ENCODE measurements around the gene TAPBPL.
A peak's percentile ranks its signal among the peaks of the same experiment; 100 is the strongest.
"Not testable (repeated sequence)": the region's sequence is repeated elsewhere in the genome, so short reads cannot be mapped to it uniquely, and the experiment has no call there.

Gene TAPBPL

GRCh38 chr12:6493497-6494257, 41.8 kb downstream of the TAPBPL start, which contains the start of gene NCAPD2:
Gene NCAPD2, plus strand, starts transcription at chr12:6494102. Its CDS starts 997 bp downstream, at chr12:6495099.
- DNase-seq, result peak; percentile 91

- no peak for DNase-seq
These were observed 42.5 kb downstream of the TAPBPL start for GRCh38 chr12:6494258-6494743.

DNA sequence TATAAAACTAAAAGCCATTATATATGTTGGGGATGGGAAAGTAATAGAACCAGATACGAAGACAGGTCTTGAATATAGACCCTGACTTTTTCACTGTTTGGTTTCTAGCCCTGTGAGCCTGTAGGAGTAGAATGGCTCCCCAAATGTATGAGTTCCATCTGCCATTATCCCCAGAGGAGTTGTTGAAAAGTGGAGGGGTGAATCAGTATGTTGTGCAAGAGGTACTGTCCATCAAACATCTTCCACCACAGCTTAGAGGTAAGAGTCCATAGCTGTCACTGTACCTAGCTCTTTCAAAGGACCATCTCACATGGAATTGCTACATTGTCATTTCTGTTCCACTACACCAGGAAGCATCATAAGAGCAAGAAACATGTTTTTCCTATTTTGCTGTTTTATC, 43.1 kb downstream of the TAPBPL start:
- DNase-seq, result no peak

DNA sequence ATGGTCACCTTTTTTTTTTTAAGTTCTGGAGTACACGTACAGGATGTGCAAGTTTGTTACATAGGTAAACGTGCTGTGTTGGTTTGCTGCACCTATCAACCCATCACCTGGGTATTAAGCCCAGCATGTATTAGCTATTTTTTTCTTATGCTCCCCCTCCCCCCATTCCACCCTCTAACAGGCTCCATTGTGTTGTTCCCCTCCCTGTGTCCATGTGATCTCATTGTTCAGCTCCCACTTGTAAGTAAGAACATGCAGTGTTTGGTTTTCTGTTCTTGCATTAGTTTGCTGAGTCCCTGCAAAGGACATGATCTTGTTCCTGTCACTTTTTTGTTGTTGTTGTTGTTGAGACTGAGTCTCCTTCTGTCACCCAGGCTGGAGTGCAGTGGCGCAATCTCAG, 45.4 kb downstream of the TAPBPL start:
- DNase-seq, result not testable (repeated sequence)

DNA sequence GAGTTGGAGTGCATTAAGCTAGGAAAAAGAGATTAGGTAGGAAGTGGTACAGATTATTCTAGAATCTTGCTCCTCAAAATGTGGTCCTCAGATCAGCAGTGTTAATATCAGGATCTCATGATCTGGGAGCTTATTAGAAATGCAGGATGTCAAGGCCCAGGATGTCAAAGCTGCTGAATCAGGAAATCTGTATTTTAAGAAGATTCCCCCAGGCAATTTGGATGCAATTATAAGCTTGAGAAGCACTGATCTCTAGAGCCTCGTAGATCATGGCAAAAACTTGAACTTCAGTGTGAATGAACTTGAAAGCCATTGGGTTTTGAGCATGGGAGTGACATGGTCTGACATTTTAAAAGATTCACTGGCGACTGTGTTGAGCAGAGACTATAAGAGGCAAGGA, 48.6 kb downstream of the TAPBPL start:
- no peak for DNase-seq

- no peak for DNase-seq
These were observed 55.5 kb downstream of the TAPBPL start for GRCh38 chr12:6507102-6507998.

DNA sequence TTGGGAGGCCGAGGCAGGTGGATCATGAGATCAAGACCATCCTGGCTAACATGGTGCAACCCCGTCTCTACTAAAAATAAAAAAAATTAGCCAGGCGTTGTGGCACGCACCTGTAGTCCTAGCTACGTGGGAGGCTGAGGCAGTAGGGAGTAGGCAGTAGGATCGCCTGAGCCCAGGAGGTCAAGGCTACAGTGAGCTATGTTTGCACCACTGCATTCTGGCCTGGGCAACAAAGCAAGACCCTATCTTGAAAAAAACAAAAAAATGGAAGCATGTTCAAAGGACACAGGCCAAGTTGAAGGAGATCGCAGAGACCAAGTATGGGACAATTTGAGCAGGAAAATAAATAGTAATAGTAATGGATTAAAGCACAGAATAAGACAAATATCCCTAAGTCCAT, 56.2 kb downstream of the TAPBPL start:
- DNase-seq, result no peak

All from NCI-H2227 treated with DMSO at 0.1 percent for 48 hours (cell line).